ENCODE measurements around the gene F8.

F8 gene

GRCh38 chrX:155070663-155070974 is 48.1 kb upstream of the F8 start (continued):
- peak; percentile 52 for TF ChIP-seq PRDM10 (tag by site-specific recombination; IDR thresholded peaks at IDR 0.05)
- TF ChIP-seq ZFP37 (tag by site-specific recombination; IDR thresholded peaks at IDR 0.05) = no peak
- no peak for TF ChIP-seq ZNF146 (tag by site-specific recombination; IDR thresholded peaks at IDR 0.05)
- TF ChIP-seq ZNF266 (tag by site-specific recombination; IDR thresholded peaks at IDR 0.05; ENCODE audit: low read depth) = no peak
- no peak for TF ChIP-seq ZNF510 (tag by site-specific recombination; IDR thresholded peaks at IDR 0.05; ENCODE audit: insufficient replicate concordance)
- TF ChIP-seq ZNF580 (tag by site-specific recombination; IDR thresholded peaks at IDR 0.05) = peak; percentile 55; the same call in 1 of the 2 replicates
- TF ChIP-seq, protein P1, sequence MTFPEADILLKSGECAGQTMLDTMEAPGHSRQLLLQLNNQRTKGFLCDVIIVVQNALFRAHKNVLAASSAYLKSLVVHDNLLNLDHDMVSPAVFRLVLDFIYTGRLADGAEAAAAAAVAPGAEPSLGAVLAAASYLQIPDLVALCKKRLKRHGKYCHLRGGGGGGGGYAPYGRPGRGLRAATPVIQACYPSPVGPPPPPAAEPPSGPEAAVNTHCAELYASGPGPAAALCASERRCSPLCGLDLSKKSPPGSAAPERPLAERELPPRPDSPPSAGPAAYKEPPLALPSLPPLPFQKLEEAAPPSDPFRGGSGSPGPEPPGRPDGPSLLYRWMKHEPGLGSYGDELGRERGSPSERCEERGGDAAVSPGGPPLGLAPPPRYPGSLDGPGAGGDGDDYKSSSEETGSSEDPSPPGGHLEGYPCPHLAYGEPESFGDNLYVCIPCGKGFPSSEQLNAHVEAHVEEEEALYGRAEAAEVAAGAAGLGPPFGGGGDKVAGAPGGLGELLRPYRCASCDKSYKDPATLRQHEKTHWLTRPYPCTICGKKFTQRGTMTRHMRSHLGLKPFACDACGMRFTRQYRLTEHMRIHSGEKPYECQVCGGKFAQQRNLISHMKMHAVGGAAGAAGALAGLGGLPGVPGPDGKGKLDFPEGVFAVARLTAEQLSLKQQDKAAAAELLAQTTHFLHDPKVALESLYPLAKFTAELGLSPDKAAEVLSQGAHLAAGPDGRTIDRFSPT (tag by site-specific recombination; IDR thresholded peaks at IDR 0.05) = 0 out of 2 replicates have a peak, but pooled peaks have one; percentile 11
- TF ChIP-seq, protein P2, sequence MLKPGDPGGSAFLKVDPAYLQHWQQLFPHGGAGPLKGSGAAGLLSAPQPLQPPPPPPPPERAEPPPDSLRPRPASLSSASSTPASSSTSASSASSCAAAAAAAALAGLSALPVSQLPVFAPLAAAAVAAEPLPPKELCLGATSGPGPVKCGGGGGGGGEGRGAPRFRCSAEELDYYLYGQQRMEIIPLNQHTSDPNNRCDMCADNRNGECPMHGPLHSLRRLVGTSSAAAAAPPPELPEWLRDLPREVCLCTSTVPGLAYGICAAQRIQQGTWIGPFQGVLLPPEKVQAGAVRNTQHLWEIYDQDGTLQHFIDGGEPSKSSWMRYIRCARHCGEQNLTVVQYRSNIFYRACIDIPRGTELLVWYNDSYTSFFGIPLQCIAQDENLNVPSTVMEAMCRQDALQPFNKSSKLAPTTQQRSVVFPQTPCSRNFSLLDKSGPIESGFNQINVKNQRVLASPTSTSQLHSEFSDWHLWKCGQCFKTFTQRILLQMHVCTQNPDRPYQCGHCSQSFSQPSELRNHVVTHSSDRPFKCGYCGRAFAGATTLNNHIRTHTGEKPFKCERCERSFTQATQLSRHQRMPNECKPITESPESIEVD (tag by site-specific recombination; IDR thresholded peaks at IDR 0.05) = no peak
- no peak for TF ChIP-seq ZNF302 (tag by site-specific recombination; IDR thresholded peaks at IDR 0.05; ENCODE audit: low read depth)
- TF ChIP-seq ZNF423 (tag by site-specific recombination; IDR thresholded peaks at IDR 0.05) = 0 out of 2 replicates have a peak, but pooled peaks have one; percentile 13
- TF ChIP-seq KLF1 (tag by site-specific recombination; IDR thresholded peaks at IDR 0.05) = no peak
- TF ChIP-seq ZBTB7A (tag by site-specific recombination; IDR thresholded peaks at IDR 0.05; ENCODE audit: low read depth) = no peak
- TF ChIP-seq ZNF335 (tag by site-specific recombination; conservative IDR thresholded peaks at IDR 0.05) = peak; percentile 64; the same call in 1 of the 2 replicates
- no peak for TF ChIP-seq ZNF148 (tag by site-specific recombination; IDR thresholded peaks at IDR 0.05; ENCODE audit: borderline replicate concordance)
- no peak for TF ChIP-seq ZNF654 (tag by site-specific recombination; IDR thresholded peaks at IDR 0.05; ENCODE audit: low read depth)
- peak; percentile 20 for TF ChIP-seq SP2 (tag by site-specific recombination; IDR thresholded peaks at IDR 0.05)
- no peak for TF ChIP-seq GLI4 (tag by site-specific recombination; IDR thresholded peaks at IDR 0.05)
- no peak for TF ChIP-seq ZNF707 (tag by site-specific recombination; IDR thresholded peaks at IDR 0.05)
- TF ChIP-seq ZNF529 (tag by site-specific recombination; IDR thresholded peaks at IDR 0.05; ENCODE audit: insufficient replicate concordance) = no peak
- TF ChIP-seq PRDM1 (tag by site-specific recombination; IDR thresholded peaks at IDR 0.05) = no peak
- no peak for TF ChIP-seq ZNF114 (tag by site-specific recombination; IDR thresholded peaks at IDR 0.05)
- no peak for TF ChIP-seq ZNF223 (tag by site-specific recombination; IDR thresholded peaks at IDR 0.05)
- no peak for TF ChIP-seq ZNF558 (tag by site-specific recombination; IDR thresholded peaks at IDR 0.05)
- TF ChIP-seq, protein P3, sequence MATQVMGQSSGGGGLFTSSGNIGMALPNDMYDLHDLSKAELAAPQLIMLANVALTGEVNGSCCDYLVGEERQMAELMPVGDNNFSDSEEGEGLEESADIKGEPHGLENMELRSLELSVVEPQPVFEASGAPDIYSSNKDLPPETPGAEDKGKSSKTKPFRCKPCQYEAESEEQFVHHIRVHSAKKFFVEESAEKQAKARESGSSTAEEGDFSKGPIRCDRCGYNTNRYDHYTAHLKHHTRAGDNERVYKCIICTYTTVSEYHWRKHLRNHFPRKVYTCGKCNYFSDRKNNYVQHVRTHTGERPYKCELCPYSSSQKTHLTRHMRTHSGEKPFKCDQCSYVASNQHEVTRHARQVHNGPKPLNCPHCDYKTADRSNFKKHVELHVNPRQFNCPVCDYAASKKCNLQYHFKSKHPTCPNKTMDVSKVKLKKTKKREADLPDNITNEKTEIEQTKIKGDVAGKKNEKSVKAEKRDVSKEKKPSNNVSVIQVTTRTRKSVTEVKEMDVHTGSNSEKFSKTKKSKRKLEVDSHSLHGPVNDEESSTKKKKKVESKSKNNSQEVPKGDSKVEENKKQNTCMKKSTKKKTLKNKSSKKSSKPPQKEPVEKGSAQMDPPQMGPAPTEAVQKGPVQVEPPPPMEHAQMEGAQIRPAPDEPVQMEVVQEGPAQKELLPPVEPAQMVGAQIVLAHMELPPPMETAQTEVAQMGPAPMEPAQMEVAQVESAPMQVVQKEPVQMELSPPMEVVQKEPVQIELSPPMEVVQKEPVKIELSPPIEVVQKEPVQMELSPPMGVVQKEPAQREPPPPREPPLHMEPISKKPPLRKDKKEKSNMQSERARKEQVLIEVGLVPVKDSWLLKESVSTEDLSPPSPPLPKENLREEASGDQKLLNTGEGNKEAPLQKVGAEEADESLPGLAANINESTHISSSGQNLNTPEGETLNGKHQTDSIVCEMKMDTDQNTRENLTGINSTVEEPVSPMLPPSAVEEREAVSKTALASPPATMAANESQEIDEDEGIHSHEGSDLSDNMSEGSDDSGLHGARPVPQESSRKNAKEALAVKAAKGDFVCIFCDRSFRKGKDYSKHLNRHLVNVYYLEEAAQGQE (tag by site-specific recombination; IDR thresholded peaks at IDR 0.05) = peak; percentile 25; the same call in 1 of the 2 replicates

Measured in HEK293 (cell line).